ENCODE results near the gene HIC1. TPM values are rescaled to one million over a fixed set of nuclear protein-coding genes. Genes with fewer than 3 reads are reported as not detected.

The HIC1 gene
- total and polyA plus RNA-seq, 2 experiments from 2014 or later, result 0.17 to 0.26 TPM

- H3K4me2 ChIP-seq, result peak within 1 kb of the TSS; percentile 98
- Mint-ChIP-seq H3K9me3 (no peaks in the 10 kb centered on the region), H3K4me3 (peak within 1 kb of the TSS; percentile 98), H3K36me3 (ENCODE audit: low read depth) (no peaks in the 10 kb centered on the region; the same call in 2 of the 3 replicates), H3K27me3 (ENCODE audit: insufficient read depth, low read depth, poor library complexity) (peaks cover 48% of the 10 kb centered on the region), H3K4me1 (peaks cover 4% of the 10 kb centered on the region), H3K27ac (peak within 1 kb of the TSS; percentile 20; the same call in 1 of the 2 replicates)
- TF ChIP-seq CREB1 (CRISPR knock-in tag; IDR thresholded peaks at IDR 0.05; ENCODE audit: low read depth), result peak; percentile 34; the same call in 1 of the 2 replicates
- TF ChIP-seq JUNB (IDR thresholded peaks at IDR 0.05; ENCODE audit: unreplicated experiment), result no peak
- TF ChIP-seq POLR2AphosphoS5 (IDR thresholded peaks at IDR 0.05; ENCODE audit: low read depth), result peak; percentile 66
- TF ChIP-seq ETS1 (IDR thresholded peaks at IDR 0.05), result peak; percentile 91
- 0 out of 2 replicates have a peak, but pooled peaks cover 4% of the 10 kb centered on the region for H3F3A ChIP-seq (replicated peaks; ENCODE audit: low read depth)
- DNase-seq (ENCODE audit: low spot score), result peak; percentile 97
- no peak within 1 kb of the TSS for H3K27ac ChIP-seq (ENCODE audit: low read depth)
- H3K79me2 ChIP-seq (replicated peaks; ENCODE audit: insufficient read depth), result no peaks in the 10 kb centered on the region
- H3K4me3 ChIP-seq, result peak within 1 kb of the TSS; percentile 95
- H3K9me2 ChIP-seq (ENCODE audit: insufficient read depth), result no peaks in the 10 kb centered on the region
- H2AFZ ChIP-seq, result peak within 1 kb of the TSS; percentile 98
- ATAC-seq, result peak; percentile 90
- peaks cover 46% of the 10 kb centered on the region for H3K27me3 ChIP-seq (ENCODE audit: insufficient read depth)
- peaks cover 3% of the 10 kb centered on the region; the same call in 1 of the 2 replicates for H3K4me1 ChIP-seq (ENCODE audit: insufficient read depth)
- H3K36me3 ChIP-seq (ENCODE audit: insufficient read depth), result no peaks in the 10 kb centered on the region
- peaks cover 5% of the 10 kb centered on the region for H4K20me1 ChIP-seq (replicated peaks; ENCODE audit: insufficient read depth)
Observed at GRCh38 chr17:2029911-2030778, 24.8 kb upstream of the HIC1 start, which contains the start of gene DPH1. Gene DPH1, plus strand, starts transcription at chr17:2030153. Its CDS starts 17 bp downstream, at chr17:2030170.

GRCh38 chr17:2030779-2031163, 24.1 kb upstream of the HIC1 start:
- no peaks in the 10 kb centered on the region; the same call in 2 of the 3 replicates for H3K36me3 Mint-ChIP-seq (ENCODE audit: low read depth)
- TF ChIP-seq ZNF331 (CRISPR knock-in tag; IDR thresholded peaks at IDR 0.05; ENCODE audit: low read depth) (no peak), CTCF (conservative IDR thresholded peaks at IDR 0.05; ENCODE audit: low read depth in 2 of 2) (peak; percentile 60 to 75), JUNB (IDR thresholded peaks at IDR 0.05; ENCODE audit: unreplicated experiment) (no peak)
- 0 out of 2 replicates have a peak, but pooled peaks cover 4% of the 10 kb centered on the region for H3F3A ChIP-seq (replicated peaks; ENCODE audit: low read depth)
- peaks cover 40% of the 10 kb centered on the region for H3K27me3 ChIP-seq (ENCODE audit: insufficient read depth)
- H3K4me1 Mint-ChIP-seq, result peaks cover 4% of the 10 kb centered on the region
- no peaks in the 10 kb centered on the region for H3K36me3 ChIP-seq (ENCODE audit: insufficient read depth)
- H3K9me3 Mint-ChIP-seq, result no peaks in the 10 kb centered on the region
- no peaks in the 10 kb centered on the region for H3K79me2 ChIP-seq (replicated peaks; ENCODE audit: insufficient read depth)
- no peak for DNase-seq (ENCODE audit: low spot score)
- H3K27ac ChIP-seq (ENCODE audit: low read depth), result no peak overlapping the region
- peaks cover 3% of the 10 kb centered on the region; the same call in 1 of the 2 replicates for H3K4me1 ChIP-seq (ENCODE audit: insufficient read depth)
- H3K4me2 ChIP-seq, result peak overlapping the region; percentile 98
- peak overlapping the region; percentile 95 for H3K4me3 ChIP-seq
- H3K4me3 Mint-ChIP-seq, result peak overlapping the region; percentile 98
- H3K27me3 Mint-ChIP-seq (ENCODE audit: insufficient read depth, low read depth, poor library complexity), result peaks cover 42% of the 10 kb centered on the region
- H4K20me1 ChIP-seq (replicated peaks; ENCODE audit: insufficient read depth), result peaks cover 5% of the 10 kb centered on the region
- H3K27ac Mint-ChIP-seq, result peak overlapping the region; percentile 20; the same call in 1 of the 2 replicates
- no peak for ATAC-seq
- no peaks in the 10 kb centered on the region for H3K9me2 ChIP-seq (ENCODE audit: insufficient read depth)
- no peak overlapping the region for H2AFZ ChIP-seq

All from GM23338 (cell line).